HepG2 (cell line): ENCODE data around the gene HOXA6. TPM values are rescaled to one million over a fixed set of nuclear protein-coding genes. Genes with fewer than 3 reads are reported as not detected.

ENCODE experiments used
- AGO2 ChIP-seq: fragments of 200-400 bp; formaldehyde crosslinking; optimal IDR thresholded peaks from 2 replicates; pipeline ENCODE3; 2017; ENCODE audit warnings: mild to moderate bottlenecking, low read depth, low read length, moderate library complexity
- ATF5 ChIP-seq: sonication (generic); formaldehyde crosslinking; IDR thresholded peaks from 2 replicates; pipeline ENCODE4 v1.4.0; 2020; ENCODE audit warnings: mild to moderate bottlenecking, low read depth, missing genetic modification reagents
- BRCA1 ChIP-seq: sonication (generic); formaldehyde crosslinking; IDR thresholded peaks from 2 replicates; pipeline ENCODE4 v1.4.0; 2020; ENCODE audit warnings: missing genetic modification reagents
- CEBPG ChIP-seq: IDR thresholded peaks from 2 replicates; pipeline ENCODE4 v1.6.1; 2016
- DBP ChIP-seq: sonication (generic); formaldehyde crosslinking; IDR thresholded peaks from 2 replicates; pipeline ENCODE4 v1.4.0; 2020; ENCODE audit warnings: missing genetic modification reagents; ENCODE audit errors: not compliant biosample characterization
- E2F2 ChIP-seq: sonication (generic); formaldehyde crosslinking; IDR thresholded peaks from 2 replicates; pipeline ENCODE4 v1.4.0; 2020; ENCODE audit warnings: missing genetic modification reagents, borderline replicate concordance
- GABPA ChIP-seq, 2 experiments: IDR thresholded peaks; 2 replicates each; pipeline ENCODE4 v1.6.1; 2011 to 2016; ENCODE audit warnings: low read depth in 2 of 2, low read length in 1 of 2, missing biosample characterization in 1 of 2, missing genetic modification characterization in 1 of 2
- HNF1B ChIP-seq: sonication (generic); formaldehyde crosslinking; IDR thresholded peaks from 2 replicates; pipeline ENCODE4 v1.5.1; 2020; ENCODE audit warnings: mild to moderate bottlenecking, moderate library complexity, missing genetic modification reagents
- NFE2L1 ChIP-seq: sonication (generic); formaldehyde crosslinking; IDR thresholded peaks from 2 replicates; pipeline ENCODE4 v1.4.0; 2020; ENCODE audit warnings: missing genetic modification reagents, mild to moderate bottlenecking, borderline replicate concordance
- NFYB ChIP-seq: sonication (generic); formaldehyde crosslinking; IDR thresholded peaks from 2 replicates; pipeline ENCODE4 v1.4.0; 2020; ENCODE audit warnings: missing genetic modification reagents
- REXO4 ChIP-seq: sonication (generic); formaldehyde crosslinking; IDR thresholded peaks from 2 replicates; pipeline ENCODE4 v1.8.0; 2022; ENCODE audit warnings: missing genetic modification reagents, mild to moderate bottlenecking, borderline replicate concordance
- SNRNP70 ChIP-seq: fragments of 200-400 bp; formaldehyde crosslinking; IDR thresholded peaks from 2 replicates; pipeline ENCODE4 v1.6.1; 2017; ENCODE audit warnings: mild to moderate bottlenecking, low read depth, low read length, moderate library complexity
- SRF ChIP-seq: IDR thresholded peaks from 2 replicates; pipeline ENCODE4 v1.6.1; 2011; ENCODE audit warnings: mild to moderate bottlenecking, low read depth, low read length, moderate library complexity
- ZFX ChIP-seq: sonication (generic); formaldehyde crosslinking; IDR thresholded peaks from 2 replicates; pipeline ENCODE4 v1.4.0; 2020; ENCODE audit warnings: mild to moderate bottlenecking, low read depth, missing genetic modification reagents, moderate library complexity
- ZNF253 ChIP-seq: sonication (generic); formaldehyde crosslinking; IDR thresholded peaks from 2 replicates; pipeline ENCODE4 v1.8.0; 2022; ENCODE audit warnings: mild to moderate bottlenecking, missing genetic modification reagents, borderline replicate concordance
- ZNF264 ChIP-seq: sonication (generic); formaldehyde crosslinking; IDR thresholded peaks from 2 replicates; pipeline ENCODE4 v1.4.0; 2020; ENCODE audit warnings: missing genetic modification reagents
- ZNF451 ChIP-seq: sonication (generic); formaldehyde crosslinking; IDR thresholded peaks from 2 replicates; pipeline ENCODE4 v1.5.0; 2020; ENCODE audit warnings: mild to moderate bottlenecking, missing genetic modification reagents
- ZNF556 ChIP-seq: sonication (generic); formaldehyde crosslinking; IDR thresholded peaks from 2 replicates; pipeline ENCODE4 v1.4.0; 2020; ENCODE audit warnings: mild to moderate bottlenecking, missing genetic modification reagents, borderline replicate concordance
- ZNF577 ChIP-seq: sonication (generic); formaldehyde crosslinking; IDR thresholded peaks from 2 replicates; pipeline ENCODE4 v1.4.0; 2020; ENCODE audit warnings: mild to moderate bottlenecking, low read depth, missing genetic modification reagents, borderline replicate concordance
- ZNF740 ChIP-seq: sonication (generic); formaldehyde crosslinking; IDR thresholded peaks from 2 replicates; pipeline ENCODE4 v1.4.0; 2020; ENCODE audit warnings: missing genetic modification reagents
- ZNF777 ChIP-seq: sonication (generic); formaldehyde crosslinking; IDR thresholded peaks from 2 replicates; pipeline ENCODE4 v1.4.0; 2020; ENCODE audit warnings: missing genetic modification reagents
- ZSCAN12 ChIP-seq: sonication (generic); formaldehyde crosslinking; IDR thresholded peaks from 2 replicates; pipeline ENCODE4 v1.9.0; 2021; ENCODE audit warnings: mild to moderate bottlenecking, missing genetic modification reagents
- ZSCAN30 ChIP-seq: sonication (generic); formaldehyde crosslinking; IDR thresholded peaks from 2 replicates; pipeline ENCODE4 v1.5.0; 2020; ENCODE audit warnings: mild to moderate bottlenecking, missing genetic modification reagents
- ZZZ3 ChIP-seq: sonication (generic); formaldehyde crosslinking; IDR thresholded peaks from 2 replicates; pipeline ENCODE4 v1.4.0; 2020; ENCODE audit warnings: missing genetic modification reagents, mild to moderate bottlenecking, borderline replicate concordance
- polyA plus RNA-seq, 8 experiments: library from polyadenylated mRNA; depleted of rRNA in 3 of 8; stranded (reverse) in 7 of 8; unstranded in 1 of 8; fragments of >200 nt; fragmentation: Illumina TruSeq in 4 of 8; extraction: Trizol in 4 of 8; gene quantifications; 2 replicates each; pipeline versions ENCODE4 v1.2.1 to v1.2.3, GENCODE V29; 2011 to 2016; ENCODE audit warnings: low read depth in 4 of 8, missing spikeins in 1 of 8, mixed read lengths in 1 of 8; ENCODE audit not compliant: insufficient read depth in 1 of 8
- total RNA-seq, 5 experiments: library from RNA; depleted of rRNA; stranded (reverse); fragments of >200 nt; fragmentation: Illumina TruSeq; extraction: Trizol; gene quantifications; 2 replicates each; pipeline ENCODE4 v1.2.3, GENCODE V29; 2016; ENCODE audit warnings: low read depth in 1 of 5

Gene HOXA6
- total and polyA plus RNA-seq, 2 of the 13 experiments (the other 11 are each of a cell fraction or from before 2014, with no cell fraction given) = 1.3 to 1.5 TPM

- no peak for TF ChIP-seq GABPA (IDR thresholded peaks at IDR 0.05; ENCODE audit: low read depth, low read length)
- peak; percentile 69 for TF ChIP-seq GABPA (CRISPR knock-in tag; IDR thresholded peaks at IDR 0.05; ENCODE audit: low read depth)
- no peak for TF ChIP-seq ZNF451 (CRISPR knock-in tag)
- TF ChIP-seq ZZZ3 (CRISPR knock-in tag) = no peak
- TF ChIP-seq ZNF556 = peak; percentile 70; the same call in 1 of the 2 replicates
- TF ChIP-seq ZNF740 = no peak
- TF ChIP-seq CEBPG (CRISPR knock-in tag) = peak; percentile 13; the same call in 1 of the 2 replicates
- TF ChIP-seq HNF1B = peak; percentile 96
- no peak for TF ChIP-seq ZNF777
- peak; percentile 83 for TF ChIP-seq AGO2
- 0 out of 2 replicates have a peak, but pooled peaks have one; percentile 30 for TF ChIP-seq ZSCAN12
- no peak for TF ChIP-seq NFYB (CRISPR knock-in tag)
- 0 out of 2 replicates have a peak, but pooled peaks have one; percentile 1 for TF ChIP-seq SRF
- peak; percentile 28; the same call in 1 of the 2 replicates for TF ChIP-seq ZNF264
- no peak for TF ChIP-seq ZNF577 (CRISPR knock-in tag)
- no peak for TF ChIP-seq SNRNP70
- no peak for TF ChIP-seq DBP (CRISPR knock-in tag)
- no peak for TF ChIP-seq E2F2 (CRISPR knock-in tag)
- TF ChIP-seq ATF5 = no peak
- no peak for TF ChIP-seq NFE2L1
- TF ChIP-seq BRCA1 (CRISPR knock-in tag) = no peak; the same call in 1 of the 2 replicates
- no peak for TF ChIP-seq ZNF253 (CRISPR knock-in tag)
- TF ChIP-seq ZFX = peak; percentile 87
- no peak for TF ChIP-seq REXO4 (CRISPR knock-in tag)
- no peak for TF ChIP-seq ZSCAN30 (CRISPR knock-in tag)
These were observed 25.3 kb downstream of the HOXA6 start (continued) for GRCh38 chr7:27122077-27122910.
